Neuronal stem cell (in vitro differentiated cells): Measurements from ENCODE around the gene FAIM2.

Experiments used
- DNase-seq: peaks from one replicate; pipeline ENCODE4 v3.0.0-alpha.2; 2013; ENCODE audit warnings: low spot score
- H2AFZ ChIP-seq: one replicate; pipeline ENCODE4 v1.6.1; 2013; ENCODE audit warnings: mild to moderate bottlenecking, low read length, inconsistent platforms
- H2AK5ac ChIP-seq: 2 replicates; pipeline ENCODE4 v1.6.1; 2013; ENCODE audit warnings: low read depth, mild to moderate bottlenecking, inconsistent platforms, low read length, moderate library complexity, mixed read lengths
- H2BK120ac ChIP-seq: 2 replicates; pipeline ENCODE4 v1.6.1; 2013; ENCODE audit warnings: low read depth, mild to moderate bottlenecking, inconsistent platforms, low read length, moderate library complexity, mixed read lengths
- H2BK12ac ChIP-seq: one replicate; pipeline ENCODE4 v1.6.1; 2013; ENCODE audit warnings: low read length, inconsistent platforms
- H2BK15ac ChIP-seq: 2 replicates; pipeline ENCODE4 v1.6.1; 2013; ENCODE audit warnings: mild to moderate bottlenecking, low read length, inconsistent platforms, mixed read lengths
- H2BK5ac ChIP-seq: one replicate; pipeline ENCODE4 v1.6.1; 2013; ENCODE audit warnings: inconsistent platforms, mild to moderate bottlenecking, low read length, moderate library complexity
- H3K14ac ChIP-seq: one replicate; pipeline ENCODE4 v1.6.1; 2013; ENCODE audit warnings: low read length, inconsistent platforms
- H3K18ac ChIP-seq: 2 replicates; pipeline ENCODE4 v1.6.1; 2013; ENCODE audit warnings: low read length, inconsistent platforms
- H3K23ac ChIP-seq: 2 replicates; pipeline ENCODE4 v1.6.1; 2013; ENCODE audit warnings: low read depth, mild to moderate bottlenecking, mixed read lengths, low read length, inconsistent platforms; ENCODE audit not compliant: poor library complexity
- H3K27ac ChIP-seq: replicated peaks from 3 replicates; pipeline ENCODE4 v1.5.1; 2013; ENCODE audit warnings: low read length, inconsistent platforms
- H3K27me3 ChIP-seq, 3 experiments: 2 replicates each; pipeline ENCODE4 v1.6.1; 2013; ENCODE audit warnings: low read length in 3 of 3, mild to moderate bottlenecking in 2 of 3, inconsistent platforms in 1 of 3, low read depth in 1 of 3, mixed read lengths in 1 of 3, moderate library complexity in 1 of 3; ENCODE audit not compliant: control insufficient read depth in 3 of 3, insufficient read depth in 3 of 3
- H3K36me3 ChIP-seq, 2 donors: replicated peaks in 1 of 2; 2 replicates each; pipeline ENCODE4 v1.6.1; 2013; ENCODE audit warnings: low read length in 2 of 2; ENCODE audit not compliant: control insufficient read depth in 2 of 2, insufficient read depth in 2 of 2
- H3K4ac ChIP-seq: 2 replicates; pipeline ENCODE4 v1.6.1; 2013; ENCODE audit warnings: inconsistent platforms, mild to moderate bottlenecking, low read length, moderate library complexity
- H3K4me1 ChIP-seq, 2 donors: 1 replicate in 1 of 2; 2 replicates in 1 of 2; pipeline ENCODE4 v1.6.1; 2013; ENCODE audit warnings: low read length in 2 of 2, low read depth in 1 of 2; ENCODE audit not compliant: control insufficient read depth in 2 of 2, insufficient read depth in 1 of 2
- H3K4me2 ChIP-seq: one replicate; pipeline ENCODE4 v1.6.1; 2013; ENCODE audit warnings: mild to moderate bottlenecking, low read length, inconsistent platforms; ENCODE audit not compliant: insufficient read depth, poor library complexity, severe bottlenecking
- H3K4me3 ChIP-seq, 2 donors: 2 replicates each; pipeline ENCODE4 v1.5.1; 2013; ENCODE audit warnings: low read length in 2 of 2, mild to moderate bottlenecking in 2 of 2, inconsistent platforms in 1 of 2, moderate library complexity in 1 of 2
- H3K79me1 ChIP-seq: one replicate; pipeline ENCODE4 v1.6.1; 2013; ENCODE audit warnings: low read depth, mild to moderate bottlenecking, inconsistent platforms, low read length, moderate library complexity
- H3K9ac ChIP-seq: one replicate; pipeline ENCODE4 v1.6.1; 2013; ENCODE audit warnings: mild to moderate bottlenecking, low read depth, low read length, inconsistent platforms; ENCODE audit not compliant: poor library complexity
- H3K9me3 ChIP-seq, 2 donors: replicated peaks in 1 of 2; 2 replicates each; pipeline versions ENCODE3 to v1.6.1; 2013; ENCODE audit warnings: low read length in 2 of 2, mild to moderate bottlenecking in 2 of 2, inconsistent platforms in 1 of 2, low read depth in 1 of 2, mixed read lengths in 1 of 2, moderate library complexity in 1 of 2; ENCODE audit not compliant: control insufficient read depth in 2 of 2, insufficient read depth in 1 of 2
- H4K8ac ChIP-seq: one replicate; pipeline ENCODE4 v1.6.1; 2013; ENCODE audit warnings: low read depth, mild to moderate bottlenecking, inconsistent platforms, low read length, moderate library complexity
- H4K91ac ChIP-seq: one replicate; pipeline ENCODE4 v1.6.1; 2013; ENCODE audit warnings: low read length, low read depth, mild to moderate bottlenecking, inconsistent platforms; ENCODE audit not compliant: poor library complexity
- WGBS, 2 donors: extraction: QIAGEN DNeasy Blood & Tissue Kit; methylation state at CpG; one replicate each; pipeline ENCODE4 v1.1.7; 2013; ENCODE audit warnings: missing lambda C conversion rate in 2 of 2, mixed read lengths in 1 of 2; ENCODE audit not compliant: insufficient read length in 2 of 2, insufficient replicate concordance in 1 of 2; ENCODE audit errors: extremely low coverage in 2 of 2; 5-methylcytosine and 5-hydroxymethylcytosine counted together

FAIM2 gene

GRCh38 chr12:49868952-49869815 is 34.5 kb downstream of the FAIM2 start:
- H3K18ac ChIP-seq: no peak overlapping the region
- peaks cover 0 to 5% of the 10 kb centered on the region in 2 donors for H3K4me1 ChIP-seq
- no peak overlapping the region for H2BK120ac ChIP-seq
- H3K4me2 ChIP-seq: no peak overlapping the region
- peak overlapping the region; percentile 62 for H3K23ac ChIP-seq
- H2BK12ac ChIP-seq: no peak overlapping the region
- no peak overlapping the region for H4K91ac ChIP-seq
- no CpG with 5 or more reads among the region's 16 CpGs for WGBS, 2 donors
- peak overlapping the region; percentile 73 for H2BK5ac ChIP-seq
- H2AFZ ChIP-seq: no peak overlapping the region
- H3K4ac ChIP-seq: no peak overlapping the region
- H3K27ac ChIP-seq: no peak overlapping the region
- H3K14ac ChIP-seq: no peak overlapping the region
- no peak overlapping the region for H4K8ac ChIP-seq
- H3K4me3 ChIP-seq: no peak overlapping the region
- peaks cover 0 to 68% (median 0%) of the 10 kb centered on the region in 3 experiments for H3K27me3 ChIP-seq
- DNase-seq: no peak
- no peaks in the 10 kb centered on the region for H3K36me3 ChIP-seq
- H2BK15ac ChIP-seq: peak overlapping the region; percentile 5
- no peak overlapping the region for H3K9ac ChIP-seq
- no peaks in the 10 kb centered on the region for H3K79me1 ChIP-seq
- peak overlapping the region; percentile 77 for H2AK5ac ChIP-seq
- H3K9me3 ChIP-seq: no peaks in the 10 kb centered on the region

GRCh38 chr12:49868449-49868848 is 35.3 kb downstream of the FAIM2 start:
- no peak overlapping the region for H3K4me2 ChIP-seq
- H2BK120ac ChIP-seq: no peak overlapping the region
- H2BK15ac ChIP-seq: no peak overlapping the region
- no peak overlapping the region for H3K4me3 ChIP-seq
- no peak overlapping the region for H3K4ac ChIP-seq
- peak overlapping the region; percentile 76 for H2AK5ac ChIP-seq
- no peak for DNase-seq
- peaks cover 0 to 67% (median 0%) of the 10 kb centered on the region in 3 experiments for H3K27me3 ChIP-seq
- peak overlapping the region; percentile 44 for H3K18ac ChIP-seq
- H2AFZ ChIP-seq: no peak overlapping the region
- H3K79me1 ChIP-seq: no peaks in the 10 kb centered on the region
- H2BK5ac ChIP-seq: no peak overlapping the region
- H3K9me3 ChIP-seq: no peaks in the 10 kb centered on the region
- no peaks in the 10 kb centered on the region for H3K36me3 ChIP-seq
- H3K14ac ChIP-seq: no peak overlapping the region
- peak overlapping the region; percentile 25 for H3K23ac ChIP-seq
- H2BK12ac ChIP-seq: no peak overlapping the region
- no peak overlapping the region for H3K9ac ChIP-seq
- peaks cover 0 to 5% of the 10 kb centered on the region in 2 donors for H3K4me1 ChIP-seq
- no peak overlapping the region for H3K27ac ChIP-seq
- WGBS, 2 donors: no CpG with 5 or more reads among the region's 16 CpGs
- H4K8ac ChIP-seq: no peak overlapping the region
- no peak overlapping the region for H4K91ac ChIP-seq

- H3K18ac ChIP-seq: peak overlapping the region; percentile 32
- H3K9ac ChIP-seq: peak overlapping the region; percentile 57
- no peak overlapping the region for H4K8ac ChIP-seq
- H2AK5ac ChIP-seq: peak overlapping the region; percentile 14
- H4K91ac ChIP-seq: no peak overlapping the region
- H3K36me3 ChIP-seq: no peaks in the 10 kb centered on the region
- H3K4me1 ChIP-seq: peaks cover 0 to 5% of the 10 kb centered on the region in 2 donors
- no peaks in the 10 kb centered on the region for H3K79me1 ChIP-seq
- no peak overlapping the region for H2BK15ac ChIP-seq
- no peak overlapping the region for H2BK12ac ChIP-seq
- H3K14ac ChIP-seq: no peak overlapping the region
- no peak overlapping the region for H3K27ac ChIP-seq
- no peak overlapping the region for H2AFZ ChIP-seq
- no peak overlapping the region for H3K23ac ChIP-seq
- H2BK5ac ChIP-seq: no peak overlapping the region
- H2BK120ac ChIP-seq: no peak overlapping the region
- H3K4ac ChIP-seq: no peak overlapping the region
- peaks cover 0 to 68% (median 0%) of the 10 kb centered on the region in 3 experiments for H3K27me3 ChIP-seq
- no peak for DNase-seq
- H3K9me3 ChIP-seq: no peaks in the 10 kb centered on the region
- no peak overlapping the region for H3K4me3 ChIP-seq
- H3K4me2 ChIP-seq: no peak overlapping the region
- whole genome bisulfite sequencing, 2 donors: no CpG with 5 or more reads among the region's 11 CpGs
Observed at GRCh38 chr12:49867570-49868341, 35.9 kb downstream of the FAIM2 start.
